Neural cell (in vitro differentiated cells): ENCODE measurements around the gene ALPG. TPM values are rescaled to one million over a fixed set of nuclear protein-coding genes. Genes with fewer than 3 reads are reported as not detected.
"Not testable (repeated sequence)": the region's sequence is repeated elsewhere in the genome, so short reads cannot be mapped to it uniquely, and the experiment has no call there.

ENCODE experiments used
- H2AFZ ChIP-seq: fragments of 200-600, 300-800 bp; sonication (generic), shearing (Covaris generic); 2 replicates; pipeline ENCODE4 v1.6.0; 2014; ENCODE audit warnings: low read depth, mild to moderate bottlenecking, antibody characterized with exemption, low read length, moderate library complexity
- H3F3A ChIP-seq: fragments of 200-600 bp; shearing (Covaris generic); 2 replicates; pipeline ENCODE4 v1.6.1; 2016; ENCODE audit warnings: mild to moderate bottlenecking, moderate library complexity, mixed read lengths, antibody characterized with exemption, low read length; ENCODE audit not compliant: insufficient read depth, poor library complexity, severe bottlenecking
- H3K27ac ChIP-seq: fragments of 200-600, 300-800 bp; sonication (generic), shearing (Covaris generic); 2 replicates; pipeline ENCODE4 v1.5.1; 2014; ENCODE audit warnings: mild to moderate bottlenecking, low read length, moderate library complexity
- H3K27me3 ChIP-seq: fragments of 300-800, 200-600 bp; sonication (generic), shearing (Covaris generic); 2 replicates; pipeline ENCODE4 v1.6.0; 2014; ENCODE audit warnings: mild to moderate bottlenecking, low read depth, low read length, moderate library complexity; ENCODE audit not compliant: insufficient read depth
- H3K36me3 ChIP-seq: fragments of 300-800, 200-600 bp; sonication (generic), shearing (Covaris generic); 2 replicates; pipeline ENCODE4 v1.5.1; 2014; ENCODE audit warnings: mild to moderate bottlenecking, antibody characterized with exemption, low read length, moderate library complexity; ENCODE audit not compliant: insufficient read depth
- H3K4me2 ChIP-seq: fragments of 300-800, 200-600 bp; sonication (generic), shearing (Covaris generic); 2 replicates; pipeline ENCODE4 v1.6.0; 2014; ENCODE audit warnings: mild to moderate bottlenecking, low read length
- H3K4me3 ChIP-seq: fragments of 300-800, 200-600 bp; sonication (generic), shearing (Covaris generic); 2 replicates; pipeline ENCODE4 v1.5.1; 2014; ENCODE audit warnings: mild to moderate bottlenecking, low read length, moderate library complexity
- H3K79me2 ChIP-seq: fragments of 200-600 bp; shearing (Covaris generic); replicated peaks from 2 replicates; pipeline ENCODE4 v1.6.0; 2014; ENCODE audit warnings: mild to moderate bottlenecking, low read length, moderate library complexity; ENCODE audit not compliant: insufficient read depth
- H3K9ac ChIP-seq: fragments of 300-800, 200-600 bp; sonication (generic), shearing (Covaris generic); 2 replicates; pipeline ENCODE4 v1.6.1; 2016; ENCODE audit warnings: mild to moderate bottlenecking, low read length, mixed read lengths
- H3K9me2 ChIP-seq: fragments of 200-600 bp; shearing (Covaris generic); 2 replicates; pipeline ENCODE4 v1.6.1; 2016; ENCODE audit warnings: mild to moderate bottlenecking, low read length, mixed read lengths; ENCODE audit not compliant: insufficient read depth
- H3K9me3 ChIP-seq: fragments of 200-600, 300-800 bp; sonication (generic), shearing (Covaris generic); 2 replicates; pipeline ENCODE4 v1.6.1; 2016; ENCODE audit warnings: mild to moderate bottlenecking, mixed run types, low read length, moderate library complexity, mixed read lengths
- H4K20me1 ChIP-seq: fragments of 200-600 bp; shearing (Covaris generic); 2 replicates; pipeline ENCODE4 v1.6.1; 2016; ENCODE audit warnings: mild to moderate bottlenecking, mixed run types; ENCODE audit not compliant: insufficient read depth
- EP300 ChIP-seq: fragments of 450-650 bp; conservative IDR thresholded peaks from 2 replicates; pipeline ENCODE4 v1.6.1; 2014; ENCODE audit warnings: antibody characterized with exemption, mild to moderate bottlenecking, moderate library complexity; ENCODE audit not compliant: poor library complexity, severe bottlenecking
- EZH2 ChIP-seq: fragments of 200-600, 300-800 bp; shearing (Covaris generic), sonication (generic); IDR thresholded peaks from 2 replicates; pipeline ENCODE4 v1.6.1; 2014; ENCODE audit warnings: antibody characterized with exemption, low read length, borderline replicate concordance, mild to moderate bottlenecking; ENCODE audit not compliant: insufficient read depth, poor library complexity, severe bottlenecking
- MXI1 ChIP-seq: fragments of 450-650 bp; conservative IDR thresholded peaks from 2 replicates; pipeline ENCODE4 v1.6.1; 2014; ENCODE audit warnings: antibody characterized with exemption, mild to moderate bottlenecking; ENCODE audit not compliant: poor library complexity, severe bottlenecking
- POLR2AphosphoS5 ChIP-seq: IDR thresholded peaks from 2 replicates; pipeline ENCODE4 v1.6.1; 2012
- RAD21 ChIP-seq: fragments of 450-650 bp; conservative IDR thresholded peaks from 2 replicates; pipeline ENCODE4 v1.6.1; 2014; ENCODE audit warnings: antibody characterized with exemption, mild to moderate bottlenecking, moderate library complexity
- SMC3 ChIP-seq: fragments of 450-650 bp; conservative IDR thresholded peaks from 2 replicates; pipeline ENCODE4 v1.6.1; 2014; ENCODE audit warnings: antibody characterized with exemption, mild to moderate bottlenecking, moderate library complexity; ENCODE audit not compliant: poor library complexity
- TAF1 ChIP-seq: IDR thresholded peaks from 2 replicates; pipeline ENCODE4 v1.6.1; 2012; ENCODE audit warnings: low read depth
- polyA plus RNA-seq: library from polyadenylated mRNA; depleted of rRNA; stranded (reverse); fragments of >200 nt; gene quantifications from 2 replicates; pipeline ENCODE4 v1.2.3, GENCODE V29; 2014
- TF ChIP-seq, protein P1 (sequence below): fragments of 450-650 bp; IDR thresholded peaks from 2 replicates; pipeline ENCODE4 v1.5.1; 2014; ENCODE audit warnings: antibody characterized with exemption, mild to moderate bottlenecking, moderate library complexity; ENCODE audit not compliant: poor library complexity, severe bottlenecking
- TF ChIP-seq, protein P2 (sequence below): IDR thresholded peaks from 2 replicates; pipeline ENCODE4 v1.6.1; 2012; ENCODE audit warnings: borderline replicate concordance

Gene ALPG
- polyA plus RNA-seq, 1 donor from 2014 or later, result not detected

DNA sequence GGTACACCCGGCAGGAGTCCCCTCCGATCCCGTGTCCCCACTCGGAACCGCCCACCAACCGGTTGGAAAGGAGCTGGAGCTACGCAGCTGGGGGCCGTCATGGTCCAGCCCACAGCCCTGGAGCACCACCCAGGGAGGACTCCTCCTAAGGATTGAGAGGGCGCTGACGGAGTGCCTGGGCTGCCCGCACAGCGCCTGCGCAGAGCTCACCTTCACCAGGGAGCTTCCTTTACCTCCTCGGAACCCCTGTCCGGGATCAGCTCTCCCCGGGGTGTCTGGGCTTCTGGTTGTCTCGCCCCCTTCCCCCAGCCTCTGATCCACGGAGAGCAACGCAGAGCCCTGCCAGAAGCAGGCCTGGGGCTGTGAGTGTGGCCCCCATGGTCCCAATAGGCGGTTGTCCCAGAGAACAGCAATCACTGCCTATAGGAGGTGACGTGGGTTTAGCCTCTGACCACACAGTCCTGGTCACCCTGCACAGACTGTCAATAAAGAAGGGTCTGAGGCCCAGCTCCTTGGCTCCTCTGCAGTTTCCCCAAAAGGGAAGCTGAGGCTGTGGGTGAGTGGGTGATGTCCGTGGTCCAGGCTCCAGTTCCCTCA is 14.6 kb downstream of the ALPG start:
- peaks cover 77% of the 10 kb centered on the region for H3K27me3 ChIP-seq
- H3K4me3 ChIP-seq, result peak overlapping the region; percentile 69
- H3K4me2 ChIP-seq, result no peak overlapping the region
- H3K9ac ChIP-seq, result peak overlapping the region; percentile 40
- H3K36me3 ChIP-seq, result no peaks in the 10 kb centered on the region
- TF ChIP-seq, protein P1, sequence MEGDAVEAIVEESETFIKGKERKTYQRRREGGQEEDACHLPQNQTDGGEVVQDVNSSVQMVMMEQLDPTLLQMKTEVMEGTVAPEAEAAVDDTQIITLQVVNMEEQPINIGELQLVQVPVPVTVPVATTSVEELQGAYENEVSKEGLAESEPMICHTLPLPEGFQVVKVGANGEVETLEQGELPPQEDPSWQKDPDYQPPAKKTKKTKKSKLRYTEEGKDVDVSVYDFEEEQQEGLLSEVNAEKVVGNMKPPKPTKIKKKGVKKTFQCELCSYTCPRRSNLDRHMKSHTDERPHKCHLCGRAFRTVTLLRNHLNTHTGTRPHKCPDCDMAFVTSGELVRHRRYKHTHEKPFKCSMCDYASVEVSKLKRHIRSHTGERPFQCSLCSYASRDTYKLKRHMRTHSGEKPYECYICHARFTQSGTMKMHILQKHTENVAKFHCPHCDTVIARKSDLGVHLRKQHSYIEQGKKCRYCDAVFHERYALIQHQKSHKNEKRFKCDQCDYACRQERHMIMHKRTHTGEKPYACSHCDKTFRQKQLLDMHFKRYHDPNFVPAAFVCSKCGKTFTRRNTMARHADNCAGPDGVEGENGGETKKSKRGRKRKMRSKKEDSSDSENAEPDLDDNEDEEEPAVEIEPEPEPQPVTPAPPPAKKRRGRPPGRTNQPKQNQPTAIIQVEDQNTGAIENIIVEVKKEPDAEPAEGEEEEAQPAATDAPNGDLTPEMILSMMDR, result no peak
- no peak for TF ChIP-seq MXI1
- TF ChIP-seq, protein P2, sequence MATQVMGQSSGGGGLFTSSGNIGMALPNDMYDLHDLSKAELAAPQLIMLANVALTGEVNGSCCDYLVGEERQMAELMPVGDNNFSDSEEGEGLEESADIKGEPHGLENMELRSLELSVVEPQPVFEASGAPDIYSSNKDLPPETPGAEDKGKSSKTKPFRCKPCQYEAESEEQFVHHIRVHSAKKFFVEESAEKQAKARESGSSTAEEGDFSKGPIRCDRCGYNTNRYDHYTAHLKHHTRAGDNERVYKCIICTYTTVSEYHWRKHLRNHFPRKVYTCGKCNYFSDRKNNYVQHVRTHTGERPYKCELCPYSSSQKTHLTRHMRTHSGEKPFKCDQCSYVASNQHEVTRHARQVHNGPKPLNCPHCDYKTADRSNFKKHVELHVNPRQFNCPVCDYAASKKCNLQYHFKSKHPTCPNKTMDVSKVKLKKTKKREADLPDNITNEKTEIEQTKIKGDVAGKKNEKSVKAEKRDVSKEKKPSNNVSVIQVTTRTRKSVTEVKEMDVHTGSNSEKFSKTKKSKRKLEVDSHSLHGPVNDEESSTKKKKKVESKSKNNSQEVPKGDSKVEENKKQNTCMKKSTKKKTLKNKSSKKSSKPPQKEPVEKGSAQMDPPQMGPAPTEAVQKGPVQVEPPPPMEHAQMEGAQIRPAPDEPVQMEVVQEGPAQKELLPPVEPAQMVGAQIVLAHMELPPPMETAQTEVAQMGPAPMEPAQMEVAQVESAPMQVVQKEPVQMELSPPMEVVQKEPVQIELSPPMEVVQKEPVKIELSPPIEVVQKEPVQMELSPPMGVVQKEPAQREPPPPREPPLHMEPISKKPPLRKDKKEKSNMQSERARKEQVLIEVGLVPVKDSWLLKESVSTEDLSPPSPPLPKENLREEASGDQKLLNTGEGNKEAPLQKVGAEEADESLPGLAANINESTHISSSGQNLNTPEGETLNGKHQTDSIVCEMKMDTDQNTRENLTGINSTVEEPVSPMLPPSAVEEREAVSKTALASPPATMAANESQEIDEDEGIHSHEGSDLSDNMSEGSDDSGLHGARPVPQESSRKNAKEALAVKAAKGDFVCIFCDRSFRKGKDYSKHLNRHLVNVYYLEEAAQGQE, result no peak
- TF ChIP-seq RAD21, result no peak
- TF ChIP-seq EZH2, result no peak
- no peak for TF ChIP-seq TAF1
- no peak for TF ChIP-seq SMC3
- TF ChIP-seq EP300, result no peak
- no peak for TF ChIP-seq POLR2AphosphoS5
- H4K20me1 ChIP-seq, result no peaks in the 10 kb centered on the region
- peaks cover 17% of the 10 kb centered on the region for H3K9me3 ChIP-seq
- no peaks in the 10 kb centered on the region for H3K79me2 ChIP-seq
- H3K27ac ChIP-seq, result no peak overlapping the region
- no peak overlapping the region for H2AFZ ChIP-seq
- no peaks in the 10 kb centered on the region for H3F3A ChIP-seq
- H3K9me2 ChIP-seq, result no peaks in the 10 kb centered on the region

DNA sequence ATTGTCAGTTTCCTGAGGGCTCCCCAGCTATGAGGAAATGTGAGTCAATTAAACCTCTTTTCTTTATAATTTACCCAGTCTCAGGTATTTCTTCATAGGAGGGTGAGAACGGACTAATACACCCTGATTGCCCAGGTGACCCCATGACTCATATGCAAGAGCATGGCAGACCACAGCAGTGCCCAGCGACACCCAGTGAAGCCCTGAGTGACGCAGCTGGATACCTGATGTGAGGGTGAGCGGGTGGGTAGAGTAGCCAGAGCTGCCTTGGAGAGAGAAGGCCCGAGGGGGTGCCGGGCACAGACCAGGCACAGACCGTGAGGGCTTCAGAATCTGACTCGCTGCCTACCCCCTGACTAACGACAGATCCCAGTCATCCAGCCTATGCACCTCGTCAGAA is 15.4 kb downstream of the ALPG start:
- Histone ChIP-seq H3K9me3 (peaks cover 17% of the 10 kb centered on the region), H3K79me2 (no peaks in the 10 kb centered on the region), H3K27ac (no peak overlapping the region), H3K36me3 (no peaks in the 10 kb centered on the region), H3K4me2 (no peak overlapping the region), H3K4me3 (no peak overlapping the region), H2AFZ (no peak overlapping the region), H3F3A (no peaks in the 10 kb centered on the region), H3K9me2 (no peaks in the 10 kb centered on the region), H4K20me1 (no peaks in the 10 kb centered on the region), H3K27me3 (peaks cover 71% of the 10 kb centered on the region), H3K9ac (no peak overlapping the region)
- TF ChIP-seq TAF1 (no peak), EZH2 (no peak), MXI1 (no peak), RAD21 (no peak), EP300 (no peak), SMC3 (no peak), POLR2AphosphoS5 (no peak)
- TF ChIP-seq, protein P1, result no peak
- TF ChIP-seq, protein P2, result no peak

DNA sequence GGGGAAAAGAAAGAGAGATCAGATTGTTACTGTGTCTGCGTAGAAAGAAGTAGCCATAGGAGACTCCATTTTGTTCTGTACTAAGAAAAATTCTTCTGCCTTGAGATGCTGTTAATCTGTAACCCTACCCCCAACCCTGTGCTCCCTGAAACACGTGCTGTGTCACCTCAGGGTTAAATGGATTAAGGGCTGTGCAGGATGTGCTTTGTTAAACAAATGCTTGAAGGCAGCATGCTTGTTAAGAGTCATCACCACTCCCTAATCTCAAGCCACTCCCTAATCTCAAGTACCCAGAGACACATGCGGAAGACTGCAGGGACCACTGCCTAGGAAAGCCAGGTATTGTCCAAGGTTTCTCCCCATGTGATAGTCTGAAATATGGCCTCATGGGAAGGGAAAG is 16.4 kb downstream of the ALPG start:
- not testable (repeated sequence) for H3K27ac ChIP-seq, H3K4me2 ChIP-seq, H3K36me3 ChIP-seq, H4K20me1 ChIP-seq, H2AFZ ChIP-seq, H3K4me3 ChIP-seq, H3K9me2 ChIP-seq, H3F3A ChIP-seq, H3K9ac ChIP-seq, H3K79me2 ChIP-seq
- Histone ChIP-seq H3K9me3 (peaks cover 17% of the 10 kb centered on the region), H3K27me3 (peaks cover 62% of the 10 kb centered on the region)
